Measurements from ENCODE around the gene LDLRAD3. TPM values are rescaled to one million over a fixed set of nuclear protein-coding genes. Genes with fewer than 3 reads are reported as not detected.

LDLRAD3 gene
- total and polyA plus RNA-seq, 2 experiments from 2014 or later, result 6.2 to 9.5 TPM

- Histone ChIP-seq H3K36me3 (no peaks in the 10 kb centered on the region), H3K27me3 (no peaks in the 10 kb centered on the region), H3K9me3 (ENCODE audit: low read depth) (no peaks in the 10 kb centered on the region), H3K4me1 (ENCODE audit: low read depth) (no peaks in the 10 kb centered on the region), H3K4me3 (no peak overlapping the region), H3K27ac (no peak overlapping the region)
- no peak for TF ChIP-seq CTCF (IDR thresholded peaks at IDR 0.05; ENCODE audit: low read depth, low read length)
- no peak for DNase-seq (ENCODE audit: low read depth in 1 of 2, low spot score in 1 of 2)
Measured at GRCh38 chr11:36212564-36213392, 268.9 kb downstream of the LDLRAD3 start.

GRCh38 chr11:36213393-36213840 is 269.6 kb downstream of the LDLRAD3 start:
- Histone ChIP-seq H3K9me3 (ENCODE audit: low read depth) (no peaks in the 10 kb centered on the region), H3K27me3 (no peaks in the 10 kb centered on the region), H3K4me3 (no peak overlapping the region), H3K36me3 (no peaks in the 10 kb centered on the region), H3K27ac (no peak overlapping the region), H3K4me1 (ENCODE audit: low read depth) (no peaks in the 10 kb centered on the region)
- TF ChIP-seq CTCF (IDR thresholded peaks at IDR 0.05; ENCODE audit: low read depth, low read length), result no peak
- DNase-seq (ENCODE audit: low read depth in 1 of 2, low spot score in 1 of 2), result no peak

- Histone ChIP-seq H3K4me3 (no peak overlapping the region), H3K27me3 (no peaks in the 10 kb centered on the region), H3K9me3 (ENCODE audit: low read depth) (no peaks in the 10 kb centered on the region), H3K4me1 (ENCODE audit: low read depth) (no peaks in the 10 kb centered on the region), H3K27ac (no peak overlapping the region), H3K36me3 (no peaks in the 10 kb centered on the region)
- no peak for DNase-seq (ENCODE audit: low read depth in 1 of 2, low spot score in 1 of 2)
- no peak for TF ChIP-seq CTCF (IDR thresholded peaks at IDR 0.05; ENCODE audit: low read depth, low read length)
Measured at GRCh38 chr11:36214480-36214879, 270.6 kb downstream of the LDLRAD3 start.

GRCh38 chr11:36214976-36215692 is 271.3 kb downstream of the LDLRAD3 start:
- no peaks in the 10 kb centered on the region for H3K27me3 ChIP-seq
- no peaks in the 10 kb centered on the region for H3K9me3 ChIP-seq (ENCODE audit: low read depth)
- H3K36me3 ChIP-seq, result no peaks in the 10 kb centered on the region
- no peak for DNase-seq (ENCODE audit: low read depth in 1 of 2, low spot score in 1 of 2)
- H3K27ac ChIP-seq, result no peak overlapping the region
- TF ChIP-seq CTCF (IDR thresholded peaks at IDR 0.05; ENCODE audit: low read depth, low read length), result no peak
- H3K4me3 ChIP-seq, result no peak overlapping the region
- H3K4me1 ChIP-seq (ENCODE audit: low read depth), result no peaks in the 10 kb centered on the region

- no peaks in the 10 kb centered on the region for H3K36me3 ChIP-seq
- no peaks in the 10 kb centered on the region for H3K27me3 ChIP-seq
- no peaks in the 10 kb centered on the region for H3K4me1 ChIP-seq (ENCODE audit: low read depth)
- no peaks in the 10 kb centered on the region for H3K9me3 ChIP-seq (ENCODE audit: low read depth)
- DNase-seq (ENCODE audit: low read depth in 1 of 2, low spot score in 1 of 2), result no peak
- no peak for TF ChIP-seq CTCF (IDR thresholded peaks at IDR 0.05; ENCODE audit: low read depth, low read length)
- H3K27ac ChIP-seq, result no peak overlapping the region
- no peak overlapping the region for H3K4me3 ChIP-seq
Measured at GRCh38 chr11:36215693-36216060, 271.8 kb downstream of the LDLRAD3 start.
